Stimulated activated CD4-positive, alpha-beta T cell treated with anti-CD3 and anti-CD28 coated beads, Interleukin-1b, Interleukin-23, amount 100 ng/mL, for 24 hours (primary cell): Measurements from ENCODE around the gene CEP162.
"Not testable (repeated sequence)": the region's sequence is repeated elsewhere in the genome, so short reads cannot be mapped to it uniquely, and the experiment has no call there.

ENCODE experiments used
- DNase-seq, 4 experiments: peaks; one replicate each; pipeline ENCODE4 v3.0.0-alpha.2; 2020; ENCODE audit warnings: low read depth in 4 of 4, low spot score in 1 of 4

CEP162 gene

GRCh38 chr6:84243240-84243639, 15.8 kb upstream of the CEP162 start:
- DNase-seq: no peak

GRCh38 chr6:84242265-84242664, 14.8 kb upstream of the CEP162 start:
- DNase-seq: no peak

GRCh38 chr6:84228198-84228543, 728 bp upstream of the CEP162 start:
- no peak for DNase-seq

GRCh38 chr6:84227044-84227433, 404 bp downstream of the CEP162 start:
- DNase-seq: no peak

GRCh38 chr6:84224251-84224650, 3.2 kb downstream of the CEP162 start:
- no peak for DNase-seq

GRCh38 chr6:84223608-84224007, 3.8 kb downstream of the CEP162 start:
- DNase-seq: not testable (repeated sequence)

- DNase-seq: no peak
These were observed 5.0 kb downstream of the CEP162 start for GRCh38 chr6:84222426-84222825.

- DNase-seq: no peak
These were observed 6.5 kb downstream of the CEP162 start for GRCh38 chr6:84220809-84221409.

GRCh38 chr6:84218091-84218490, 9.4 kb downstream of the CEP162 start:
- no peak for DNase-seq

GRCh38 chr6:84213217-84213616, 14.2 kb downstream of the CEP162 start:
- DNase-seq: no peak

GRCh38 chr6:84204011-84204410, 23.4 kb downstream of the CEP162 start:
- DNase-seq: no peak

- DNase-seq: not testable (repeated sequence)
These were observed 27.5 kb downstream of the CEP162 start for GRCh38 chr6:84199987-84200386.

GRCh38 chr6:84197708-84198107, 29.7 kb downstream of the CEP162 start:
- DNase-seq: no peak

- DNase-seq: no peak
These were observed 34.2 kb downstream of the CEP162 start for GRCh38 chr6:84193114-84193708.

GRCh38 chr6:84191802-84192201, 35.6 kb downstream of the CEP162 start:
- no peak for DNase-seq

GRCh38 chr6:84189356-84189755, 38.1 kb downstream of the CEP162 start:
- DNase-seq: not testable (repeated sequence)

- no peak for DNase-seq
These were observed 44.0 kb downstream of the CEP162 start for GRCh38 chr6:84183430-84183829.

- DNase-seq: no peak
These were observed 45.4 kb downstream of the CEP162 start for GRCh38 chr6:84182001-84182400.

GRCh38 chr6:84177241-84177640, 50.2 kb downstream of the CEP162 start:
- DNase-seq: no peak

- DNase-seq: no peak
These were observed 54.9 kb downstream of the CEP162 start for GRCh38 chr6:84172574-84172973.

- DNase-seq: no peak
These were observed 55.4 kb downstream of the CEP162 start for GRCh38 chr6:84172080-84172479.

GRCh38 chr6:84167457-84167856, 60.0 kb downstream of the CEP162 start:
- DNase-seq: no peak

GRCh38 chr6:84166395-84166794, 61.0 kb downstream of the CEP162 start:
- no peak for DNase-seq
